GM19467 (cell line): ENCODE results near the gene NOTCH3.

Source experiments
- ATAC-seq: cut with Tn5 transposase; IDR thresholded peaks from one replicate; pipeline ENCODE4 v1.9.1; 2021; ENCODE audit warnings: mild to moderate bottlenecking, moderate library complexity; ENCODE audit not compliant: unreplicated experiment

The NOTCH3 gene

DNA sequence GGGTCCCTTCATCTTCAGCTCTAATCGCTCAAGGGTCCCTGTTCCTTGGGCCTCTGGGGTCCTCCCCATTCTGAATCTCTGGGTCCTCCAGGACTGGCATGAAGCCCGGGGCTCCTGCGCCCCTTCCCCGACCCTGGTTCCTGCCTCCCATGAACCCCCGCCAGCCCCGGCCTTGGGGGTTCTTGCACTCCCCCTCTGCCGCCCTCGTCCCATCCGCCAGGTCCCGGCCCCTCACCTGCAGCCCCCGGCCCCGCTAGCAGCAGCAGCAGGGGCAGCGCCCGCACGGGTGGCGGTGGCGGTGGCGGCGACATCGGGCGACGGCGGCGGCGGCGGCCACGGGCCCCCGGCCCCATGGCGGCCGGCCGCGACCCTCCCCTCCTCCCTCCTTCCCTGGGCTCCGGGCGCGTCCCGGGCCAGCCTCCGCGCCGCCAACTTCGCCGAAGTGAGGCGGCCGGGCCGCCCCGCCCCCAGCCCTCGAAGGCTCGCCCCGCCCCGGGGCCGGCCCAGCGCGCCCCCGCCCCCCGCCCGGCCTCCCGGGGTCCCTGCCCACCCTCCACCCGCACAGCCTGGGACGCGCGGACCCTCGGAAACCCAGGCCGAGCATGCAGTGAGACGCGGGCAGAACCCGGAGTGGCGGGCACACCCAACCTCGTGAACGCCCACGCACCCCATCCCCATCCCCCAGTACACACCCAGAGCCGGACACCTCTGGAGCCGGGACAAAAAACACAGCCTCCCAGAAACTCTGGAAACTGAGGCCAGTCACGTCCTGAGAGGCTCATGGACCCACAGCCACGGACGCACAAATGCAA, at the start of gene NOTCH3:
TSS of gene NOTCH3 (minus strand) at position 443 of the 812 bp plus-strand sequence. CDS start at position 353, 90 bp downstream.
- no peak for ATAC-seq

DNA sequence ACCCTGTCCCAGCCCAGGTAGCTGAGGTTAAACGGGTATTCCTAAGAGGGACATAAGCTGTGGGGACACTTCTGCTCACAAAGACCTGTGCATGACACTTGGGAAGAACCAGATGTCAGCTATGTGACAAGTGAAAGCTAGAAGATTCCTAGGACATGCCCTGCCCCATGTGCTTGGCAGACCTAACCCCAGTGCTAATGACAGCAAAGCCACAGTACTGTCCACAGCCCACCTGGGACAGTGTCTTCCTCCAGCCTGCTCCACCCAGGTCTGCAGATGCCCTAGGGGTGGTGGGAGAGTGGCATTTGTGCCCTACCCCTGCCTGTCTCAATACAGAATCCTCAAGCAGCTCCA, 49.8 kb upstream of the NOTCH3 start:
- no peak for ATAC-seq

DNA sequence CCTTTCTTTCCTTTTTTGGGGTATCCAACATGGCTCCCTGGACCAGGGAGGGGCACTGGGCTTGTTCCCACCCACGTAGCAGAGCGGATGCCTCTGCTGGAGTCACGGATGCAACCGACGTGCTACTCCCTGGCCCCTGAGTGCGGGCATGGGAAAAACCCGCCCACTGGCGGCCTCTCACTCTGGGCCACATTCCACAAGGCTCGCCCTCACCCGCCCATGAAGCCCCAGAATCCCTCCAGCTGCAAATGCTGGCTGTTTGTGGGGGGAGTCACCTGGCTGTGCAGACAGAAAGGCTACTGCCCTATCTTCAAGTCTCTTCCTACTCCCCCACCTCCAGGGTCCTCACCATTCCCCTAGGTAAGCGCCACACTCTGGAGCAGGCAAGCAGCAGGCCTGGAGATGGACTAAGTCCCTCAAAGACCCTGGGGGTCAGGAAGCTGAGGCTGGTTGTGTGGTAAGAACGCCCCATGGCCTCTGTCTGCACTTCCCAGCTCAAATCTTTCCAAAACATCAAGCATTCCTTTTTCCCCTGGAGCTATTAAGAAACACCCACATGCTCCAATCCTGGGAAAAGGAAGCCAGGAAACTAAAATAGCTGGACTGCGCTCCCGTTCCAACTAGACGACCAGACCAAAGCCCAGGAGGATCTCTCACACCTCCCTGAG, 49.3 kb upstream of the NOTCH3 start:
- no peak for ATAC-seq

DNA sequence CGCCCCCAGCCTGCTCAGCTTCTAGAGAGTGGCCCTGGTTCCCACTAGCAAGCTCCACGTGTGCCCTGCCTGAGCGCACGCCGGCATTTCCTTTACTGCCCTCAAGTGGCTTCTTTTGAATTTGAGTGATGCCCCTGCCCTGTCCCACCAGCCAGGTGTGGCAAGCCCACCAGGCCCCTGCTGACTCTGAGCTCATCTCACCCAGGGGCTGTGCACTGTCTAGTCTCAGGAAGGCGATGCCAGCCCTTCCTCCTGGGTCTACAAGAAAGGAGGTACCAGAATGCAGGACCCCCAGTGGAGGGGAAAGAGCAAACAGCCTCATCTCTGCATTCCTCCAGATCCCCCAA, 48.7 kb upstream of the NOTCH3 start:
- ATAC-seq, result no peak

DNA sequence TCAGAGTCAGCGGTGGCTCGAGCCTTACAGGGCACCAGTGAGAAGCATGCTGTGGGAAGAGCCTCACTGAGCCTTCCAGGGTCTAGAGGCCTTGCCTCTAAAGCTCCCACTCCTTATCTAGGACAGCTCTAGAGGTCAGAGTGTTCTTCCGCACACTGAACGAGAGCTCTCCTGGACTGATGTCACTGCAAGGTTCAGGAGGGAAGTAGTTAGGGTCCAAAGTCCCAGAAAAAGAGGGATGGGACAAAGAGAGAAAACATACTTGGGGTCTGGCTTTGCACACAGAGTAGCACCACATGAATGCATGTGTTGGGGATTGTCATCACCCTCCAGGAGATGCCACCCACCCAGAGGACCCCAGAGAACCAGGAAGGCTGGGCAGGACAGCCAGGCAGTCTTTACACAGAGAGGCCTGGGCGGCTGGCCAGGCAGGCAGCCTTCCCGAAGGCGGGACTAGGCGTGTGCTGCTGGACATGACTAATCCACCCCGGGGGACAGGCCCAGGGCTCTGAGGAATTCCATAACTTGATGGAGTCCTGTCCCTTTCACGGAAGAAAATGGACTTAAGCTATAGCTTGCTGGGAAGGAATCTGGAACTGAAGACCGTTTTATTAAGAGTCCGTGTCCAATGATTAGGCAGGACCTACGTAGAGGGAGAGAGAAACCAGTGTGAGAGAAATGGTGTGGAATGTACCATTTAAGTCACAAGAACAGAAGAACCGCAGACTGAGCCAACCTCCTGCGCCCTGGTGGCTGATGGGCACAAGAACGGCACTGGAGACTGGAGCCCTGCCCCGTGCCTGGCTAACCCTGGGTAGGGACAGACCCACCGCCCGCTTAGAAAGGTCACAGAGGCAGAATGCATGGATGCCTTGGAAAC, 48.1 kb upstream of the NOTCH3 start:
- ATAC-seq, result no peak

DNA sequence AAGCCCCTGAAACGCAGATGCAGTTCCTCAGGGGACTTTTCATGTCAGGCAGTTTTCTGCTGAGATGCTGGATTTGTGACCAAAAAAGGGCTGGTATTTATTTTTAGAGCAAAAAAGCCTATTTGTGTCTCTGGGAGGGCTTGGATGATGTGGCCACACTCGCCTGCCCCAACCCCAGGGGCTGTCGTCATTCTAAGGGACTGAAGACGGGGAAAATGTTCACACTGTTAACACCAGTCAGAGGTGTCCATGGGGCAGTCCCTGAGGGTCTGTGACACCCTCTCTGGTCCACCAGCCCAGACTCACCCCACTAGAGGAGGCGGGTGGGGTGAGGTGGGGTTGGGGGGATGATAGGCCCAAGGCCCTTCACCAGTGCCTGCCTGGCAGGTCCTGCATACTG, 47.3 kb upstream of the NOTCH3 start:
- no peak for ATAC-seq

DNA sequence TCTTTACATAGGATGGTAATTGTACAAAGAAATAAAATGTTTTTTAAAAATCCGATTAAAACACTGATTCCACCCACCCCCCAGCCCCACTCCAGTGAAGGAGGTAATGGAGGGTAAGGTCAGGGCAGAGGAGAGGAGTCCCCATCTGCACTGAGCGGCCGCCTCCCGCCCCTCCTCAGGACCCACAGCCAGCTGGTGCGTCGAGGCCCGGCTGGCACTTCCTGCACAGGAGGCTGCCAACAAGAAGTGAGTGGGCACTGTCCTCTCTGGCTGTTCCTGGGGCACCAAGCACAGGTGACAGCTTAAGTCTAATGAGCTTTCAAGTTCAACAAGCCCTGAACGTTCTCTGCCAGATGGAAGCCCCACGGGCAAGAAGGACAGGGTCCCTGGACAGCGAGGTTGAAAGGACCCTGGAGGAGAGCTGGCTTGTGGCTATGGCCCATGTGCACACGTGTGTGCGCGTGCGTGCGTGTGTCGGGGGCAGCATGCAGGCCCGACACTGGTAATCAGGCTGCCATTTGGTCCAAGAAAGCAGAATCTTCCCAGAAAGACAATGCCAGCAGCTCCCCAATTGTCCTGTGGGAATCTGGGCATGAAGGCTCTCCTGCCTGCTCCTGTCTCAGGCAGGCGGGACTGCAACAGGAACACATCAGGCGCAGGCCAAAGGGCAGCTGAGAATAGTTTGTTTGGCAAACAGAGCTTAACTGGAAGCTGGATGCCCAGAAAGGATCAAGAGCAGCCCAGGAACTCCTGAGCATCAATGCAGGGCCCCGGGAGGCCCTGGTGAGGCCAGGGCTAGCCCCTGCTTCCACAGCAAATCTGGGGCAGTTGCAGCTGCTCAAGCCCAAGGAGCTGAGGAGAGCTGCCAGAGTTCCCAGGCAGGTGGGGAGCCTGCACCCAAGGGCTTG, 46.6 kb upstream of the NOTCH3 start:
- no peak for ATAC-seq

DNA sequence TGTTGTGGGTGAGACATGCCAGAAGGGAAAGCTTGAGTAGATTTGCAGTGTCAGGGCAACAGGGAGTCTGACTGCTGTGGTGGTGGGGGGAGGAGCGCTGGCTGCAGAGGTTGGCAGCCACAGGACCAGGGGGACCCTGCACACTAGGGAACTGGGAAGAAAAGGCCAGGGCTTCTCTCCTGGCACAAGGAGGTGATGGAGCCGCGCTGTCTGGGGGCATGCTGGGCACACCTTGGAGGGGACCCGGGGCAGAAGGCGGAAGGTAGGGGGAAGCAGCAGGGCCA, 45.3 kb upstream of the NOTCH3 start:
- ATAC-seq, result no peak

DNA sequence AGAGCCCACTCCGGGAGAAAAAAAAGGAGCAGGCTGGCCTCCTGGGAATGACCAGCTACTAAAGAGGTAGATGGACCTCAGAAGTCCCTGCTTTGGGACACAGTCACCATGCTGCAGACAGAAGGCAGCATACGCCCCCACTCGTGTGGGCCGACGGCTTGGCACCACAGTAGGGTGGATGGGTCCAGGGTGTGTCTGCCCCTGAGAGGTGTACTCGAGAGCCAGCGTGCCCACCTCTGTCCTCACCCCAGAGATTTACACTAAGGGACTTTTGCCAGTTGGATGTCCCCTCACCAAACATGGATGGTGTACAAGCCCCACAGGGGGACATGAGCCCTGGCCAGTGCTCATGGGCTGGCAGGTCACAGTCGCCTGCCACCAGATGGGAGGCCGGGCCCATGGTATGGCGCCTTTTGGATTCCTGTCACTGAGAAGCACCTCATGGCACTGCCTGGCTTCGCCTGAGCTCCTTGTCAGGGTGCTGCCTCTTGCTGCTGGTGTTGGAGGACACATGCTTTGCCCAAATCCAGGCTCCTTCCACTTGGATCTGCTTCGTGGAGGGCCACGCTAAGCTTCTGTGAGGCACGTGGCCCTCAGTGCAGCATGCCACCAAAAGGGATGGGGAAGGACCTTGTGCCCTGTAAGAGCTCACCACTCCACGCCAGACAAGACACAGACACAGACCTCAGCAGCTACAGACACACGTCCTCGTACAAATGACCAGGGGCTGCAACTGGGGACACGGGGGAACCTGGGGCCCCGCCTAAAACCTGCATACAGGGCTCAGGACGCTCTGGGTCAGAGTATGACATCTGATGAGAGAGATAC, 44.8 kb upstream of the NOTCH3 start:
- no peak for ATAC-seq

DNA sequence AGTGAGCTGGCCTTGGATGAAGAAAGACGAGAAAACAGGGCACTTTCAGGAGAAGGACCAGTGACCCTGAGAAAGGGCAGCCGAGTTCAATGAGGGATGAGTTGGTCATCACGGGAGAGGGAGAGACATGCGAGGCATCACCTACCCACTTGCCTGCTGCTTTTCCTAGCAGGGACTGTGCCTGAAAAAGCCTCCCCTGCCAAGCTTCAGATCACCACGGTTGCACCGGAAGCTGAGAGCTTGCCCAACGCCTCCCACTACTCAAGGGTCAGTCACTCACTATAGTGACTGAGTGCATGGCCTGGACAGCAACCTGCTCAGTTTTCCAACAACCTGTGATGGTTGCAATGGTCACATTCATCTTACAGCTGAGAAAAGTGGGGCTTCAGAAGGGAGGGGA, 44.0 kb upstream of the NOTCH3 start:
- no peak for ATAC-seq

DNA sequence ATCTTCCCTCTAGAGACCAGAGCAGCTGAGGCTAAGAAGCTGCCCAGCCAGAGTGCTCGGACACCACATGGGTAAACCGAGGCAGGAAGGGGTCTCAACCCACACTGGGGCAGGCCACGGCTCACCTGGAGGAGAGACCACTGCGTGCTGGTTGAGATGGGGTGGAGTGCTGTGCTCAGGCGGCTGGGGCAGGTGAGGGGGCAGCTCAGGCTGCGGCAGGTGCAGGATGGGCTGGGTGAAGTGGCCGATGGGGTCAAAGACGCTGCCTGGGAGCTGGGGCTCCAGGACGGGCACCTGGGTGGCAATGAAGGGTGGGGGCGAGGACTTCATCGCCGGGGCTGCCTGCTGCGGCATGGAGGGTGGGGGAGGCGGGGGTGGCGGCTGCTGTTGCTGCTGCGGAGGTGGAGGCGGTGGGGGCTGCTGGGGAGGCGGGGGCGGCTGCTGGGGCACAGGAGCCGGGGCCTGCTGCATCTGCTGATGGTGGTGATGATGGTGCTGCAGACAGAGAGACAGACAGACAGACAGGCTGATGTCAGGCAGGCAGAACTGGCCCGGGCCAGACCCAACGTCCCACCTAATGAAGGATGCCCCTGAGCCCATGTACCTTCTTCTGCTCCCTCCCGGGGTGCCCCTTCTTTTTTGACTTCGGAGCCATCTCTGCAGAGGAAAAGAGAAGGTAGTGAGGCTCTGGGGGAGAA, 43.5 kb upstream of the NOTCH3 start:
- ATAC-seq, result no peak

DNA sequence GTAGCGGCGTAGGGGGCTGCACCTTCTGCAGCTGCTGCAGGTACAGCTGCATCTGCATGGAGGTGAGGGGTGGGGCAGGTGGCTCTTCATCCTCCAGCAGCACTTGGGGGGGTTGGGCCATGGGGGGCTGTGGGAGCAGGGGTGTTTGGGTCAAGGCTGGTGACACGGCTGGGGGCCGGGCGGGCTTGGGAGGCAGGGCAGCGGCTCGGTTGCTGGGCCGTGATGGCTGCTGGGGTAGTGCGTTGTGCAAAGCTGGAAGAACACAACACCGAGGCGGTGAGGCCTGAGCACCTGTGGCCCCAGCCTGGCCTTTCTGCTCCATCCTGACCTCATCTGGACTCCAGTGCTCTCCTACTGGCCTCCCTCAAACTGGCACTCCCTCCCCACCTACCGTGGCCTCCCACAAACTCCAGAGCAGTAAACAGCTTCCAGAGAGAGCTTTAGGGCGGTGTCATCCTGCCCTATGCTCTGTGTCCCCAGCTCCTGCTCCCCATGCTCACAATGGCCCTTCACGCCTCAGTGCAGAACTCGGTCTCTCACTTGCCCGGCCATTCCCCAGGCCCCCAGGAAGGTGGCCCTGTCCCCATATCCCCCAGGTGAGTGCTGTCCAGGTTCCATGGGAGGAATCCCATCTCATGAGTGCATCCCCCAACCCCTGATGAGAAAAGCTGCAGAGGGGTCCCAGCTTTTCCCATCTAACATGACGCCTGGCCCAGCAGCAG, 42.6 kb upstream of the NOTCH3 start:
- ATAC-seq, result no peak

DNA sequence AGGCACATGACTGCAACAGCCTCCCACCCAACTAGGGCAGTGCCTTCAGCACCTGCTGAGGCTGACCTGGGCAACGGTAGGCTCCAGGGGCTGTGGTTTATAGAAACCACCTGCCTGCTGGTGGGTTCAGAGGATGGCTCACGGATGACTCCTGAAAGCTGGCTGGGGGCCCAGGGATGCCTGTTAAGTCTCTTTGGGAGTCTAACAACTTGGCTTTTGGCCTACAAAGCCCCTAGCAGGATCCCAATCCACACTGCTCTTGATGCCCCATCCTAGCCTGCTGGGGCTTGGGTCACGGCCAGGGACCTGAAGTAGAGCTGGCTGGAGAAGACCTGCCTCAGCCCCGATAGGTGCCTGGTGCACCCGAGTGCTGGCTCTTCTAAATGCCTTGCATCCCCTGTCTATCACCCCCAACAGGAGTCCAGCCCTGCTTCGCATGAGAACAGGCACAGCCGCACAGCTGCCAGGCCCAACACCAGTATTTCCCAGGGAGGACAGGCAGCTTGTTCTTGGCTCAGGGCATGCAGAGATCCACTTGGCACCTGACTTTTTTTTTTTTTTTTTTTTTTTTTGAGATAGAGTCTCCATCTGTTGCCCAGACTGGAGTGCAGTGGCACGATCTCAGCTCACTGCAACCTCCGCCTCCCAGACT, 40.6 kb upstream of the NOTCH3 start:
- ATAC-seq, result no peak

DNA sequence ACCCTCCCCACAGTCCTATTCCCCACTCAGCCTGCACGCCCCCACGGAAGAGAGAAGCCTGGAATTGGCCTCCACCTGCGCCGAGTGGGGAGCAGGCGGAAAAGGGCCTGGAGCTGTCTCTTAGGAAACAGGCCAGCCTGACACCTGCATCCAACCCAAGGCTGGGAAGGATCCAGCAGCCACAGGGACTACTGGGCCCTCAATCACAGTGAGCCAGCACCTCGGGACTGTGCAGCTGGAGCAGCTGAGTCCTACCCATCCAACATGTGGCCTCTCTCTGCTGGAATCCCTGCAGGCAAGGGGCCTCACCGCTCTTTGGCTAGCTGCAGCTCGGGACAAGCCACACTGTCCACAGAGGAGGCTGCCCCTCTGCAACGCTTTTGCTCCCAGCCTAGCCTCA, 39.7 kb upstream of the NOTCH3 start:
- ATAC-seq, result no peak

DNA sequence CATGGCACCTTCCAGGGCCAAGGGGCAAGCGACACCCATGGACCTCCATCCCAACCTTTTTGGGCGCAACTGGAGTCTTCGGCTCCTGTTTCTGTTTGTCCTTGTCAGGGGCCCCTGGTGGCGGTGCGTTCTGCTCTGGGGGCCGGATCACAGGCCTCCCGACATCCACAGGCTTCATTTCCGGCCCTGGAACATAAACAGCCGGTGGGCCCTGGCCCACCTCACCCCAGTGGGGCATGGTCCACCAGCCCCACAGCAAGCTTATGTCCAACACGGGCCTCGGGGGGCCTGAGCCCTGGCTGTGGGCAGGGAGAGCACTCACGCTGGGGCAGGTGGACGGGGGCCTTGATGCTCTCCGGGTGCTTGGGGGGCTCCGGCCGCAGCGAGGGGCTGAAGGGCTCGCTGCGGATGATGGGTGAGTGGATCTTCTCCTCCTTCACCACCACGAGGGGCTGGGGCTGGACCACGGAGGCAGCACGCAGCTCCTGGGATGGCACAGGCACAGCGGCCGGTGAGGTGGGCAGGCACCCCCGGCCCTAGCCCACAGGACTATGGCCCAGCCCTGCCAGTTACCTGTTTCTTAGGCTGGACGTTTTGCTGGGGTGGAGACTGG, 38.6 kb upstream of the NOTCH3 start:
- no peak for ATAC-seq

DNA sequence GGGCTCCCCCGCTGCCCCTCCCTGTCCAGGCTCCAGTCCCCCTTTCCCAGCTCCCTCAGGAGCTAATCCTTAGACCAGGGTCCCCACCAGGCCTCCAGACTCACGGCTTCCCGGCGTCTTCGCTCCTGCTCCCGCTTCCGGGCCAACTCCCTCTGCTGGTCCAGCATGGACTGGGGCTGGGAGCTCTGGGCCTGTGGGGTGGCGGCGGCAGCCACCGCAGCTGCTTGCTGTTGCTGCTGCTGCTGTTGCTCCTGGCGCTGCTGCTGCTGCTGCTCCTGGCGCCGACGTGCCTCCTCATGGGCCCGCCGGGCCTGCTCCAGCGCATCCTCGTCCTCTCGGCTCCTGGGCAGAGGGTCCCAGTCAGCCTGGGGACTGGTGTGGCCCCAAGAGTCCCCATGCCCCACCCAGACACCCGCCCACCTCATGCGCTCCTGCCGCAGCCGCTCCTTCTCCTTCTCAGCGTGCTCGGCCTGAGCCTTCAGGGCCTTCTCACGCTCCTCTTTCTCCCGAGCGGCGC, 37.9 kb upstream of the NOTCH3 start:
- ATAC-seq, result no peak

DNA sequence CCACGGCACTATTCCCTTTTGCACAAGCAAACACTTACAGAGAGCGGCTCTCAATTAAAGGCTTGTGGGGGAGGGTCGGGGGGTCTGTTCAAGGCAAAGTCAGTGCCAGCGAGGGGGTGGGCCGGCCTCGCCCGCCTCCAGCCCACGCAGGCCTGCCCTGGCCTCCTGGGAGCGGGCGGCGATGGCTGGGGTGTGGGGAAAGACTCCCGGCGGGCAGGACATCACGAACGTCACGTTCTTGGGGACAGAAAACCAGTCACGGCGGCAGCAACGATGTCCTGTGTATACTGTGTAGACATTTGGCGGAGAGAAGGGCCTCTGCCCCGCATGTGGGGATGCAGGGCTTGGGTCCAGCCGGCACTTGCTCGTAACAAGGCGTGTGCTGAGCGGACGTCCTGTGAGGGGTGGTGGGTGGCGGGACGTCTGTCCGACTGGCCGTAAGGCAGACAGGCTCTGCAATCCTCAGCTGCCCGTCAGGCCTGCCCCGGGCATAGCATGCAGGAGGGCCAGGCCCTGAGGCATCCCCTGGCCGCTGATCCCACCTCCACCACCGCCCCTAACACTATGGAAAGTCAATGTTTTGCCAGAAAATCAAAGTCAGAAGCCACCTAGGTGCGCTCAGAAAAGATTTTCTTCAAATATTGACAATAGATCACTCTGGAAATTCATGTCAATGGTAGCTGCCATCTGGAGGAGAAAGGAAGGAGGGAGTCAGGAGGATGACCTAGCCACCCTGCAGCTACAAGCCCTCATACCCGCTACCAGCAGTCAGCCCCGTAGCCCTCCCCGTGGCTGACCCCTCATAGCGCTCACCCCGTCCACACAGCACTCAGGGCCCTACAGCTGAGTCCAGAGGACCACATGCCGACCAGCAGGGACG, 37.2 kb upstream of the NOTCH3 start:
- no peak for ATAC-seq
